ENCODE results near the gene CD177. TPM values are rescaled to one million over a fixed set of nuclear protein-coding genes. Genes with fewer than 3 reads are reported as not detected.

The CD177 gene
- total RNA-seq, 1 donor from 2014 or later = not detected

- Mint-ChIP-seq H3K27me3 (ENCODE audit: insufficient read depth) (peaks cover 1% of the 10 kb centered on the region), H3K27ac (no peak overlapping the region)
- intact Hi-C loops (cut with micrococcal nuclease) = no loop called here
These were observed 52.8 kb downstream of the CD177 start for GRCh38 chr19:43406297-43406696.

GRCh38 chr19:43407416-43408005, 54.0 kb downstream of the CD177 start:
- Mint-ChIP-seq H3K27me3 (ENCODE audit: insufficient read depth) (peaks cover 1% of the 10 kb centered on the region), H3K4me3 (no peak overlapping the region), H3K9me3 (no peaks in the 10 kb centered on the region), H3K27ac (no peak overlapping the region), H3K4me1 (ENCODE audit: low read depth) (no peaks in the 10 kb centered on the region), H3K36me3 (ENCODE audit: low read depth) (no peaks in the 10 kb centered on the region)
- intact Hi-C loops (cut with micrococcal nuclease) = no loop called here
- DNase-seq (ENCODE audit: low spot score) = no peak

More at GRCh38 chr19:43406297-43406696, 52.8 kb downstream of the CD177 start:
- Mint-ChIP-seq H3K36me3 (ENCODE audit: low read depth) (no peaks in the 10 kb centered on the region), H3K4me3 (no peak overlapping the region), H3K9me3 (no peaks in the 10 kb centered on the region), H3K4me1 (ENCODE audit: low read depth) (no peaks in the 10 kb centered on the region)
- no peak for DNase-seq (ENCODE audit: low spot score)

- H3K4me3 Mint-ChIP-seq = no peak overlapping the region
- no peaks in the 10 kb centered on the region for H3K4me1 Mint-ChIP-seq (ENCODE audit: low read depth)
- no peaks in the 10 kb centered on the region for H3K36me3 Mint-ChIP-seq (ENCODE audit: low read depth)
- no peak overlapping the region for H3K27ac Mint-ChIP-seq
- no peak for DNase-seq (ENCODE audit: low spot score)
- no peaks in the 10 kb centered on the region for H3K9me3 Mint-ChIP-seq
- H3K27me3 Mint-ChIP-seq (ENCODE audit: insufficient read depth) = peaks cover 1% of the 10 kb centered on the region
- intact Hi-C loops (cut with micrococcal nuclease) = no loop called here
These were observed 54.6 kb downstream of the CD177 start for GRCh38 chr19:43408043-43408442.

GRCh38 chr19:43409415-43409814, 55.9 kb downstream of the CD177 start:
- no peaks in the 10 kb centered on the region for H3K4me1 Mint-ChIP-seq (ENCODE audit: low read depth)
- H3K27ac Mint-ChIP-seq = no peak overlapping the region
- no peak for DNase-seq (ENCODE audit: low spot score)
- intact Hi-C loops (cut with micrococcal nuclease) = no loop called here
- H3K4me3 Mint-ChIP-seq = no peak overlapping the region
- peaks cover 1% of the 10 kb centered on the region for H3K27me3 Mint-ChIP-seq (ENCODE audit: insufficient read depth)
- H3K9me3 Mint-ChIP-seq = no peaks in the 10 kb centered on the region
- H3K36me3 Mint-ChIP-seq (ENCODE audit: low read depth) = no peaks in the 10 kb centered on the region

GRCh38 chr19:43412441-43412840, 59.0 kb downstream of the CD177 start:
- intact Hi-C loops (cut with micrococcal nuclease) = no loop called here
- H3K27me3 Mint-ChIP-seq (ENCODE audit: insufficient read depth) = no peaks in the 10 kb centered on the region
- H3K4me3 Mint-ChIP-seq = no peak overlapping the region
- no peaks in the 10 kb centered on the region for H3K4me1 Mint-ChIP-seq (ENCODE audit: low read depth)
- no peak overlapping the region for H3K27ac Mint-ChIP-seq
- no peak for DNase-seq (ENCODE audit: low spot score)
- no peaks in the 10 kb centered on the region for H3K36me3 Mint-ChIP-seq (ENCODE audit: low read depth)
- no peaks in the 10 kb centered on the region for H3K9me3 Mint-ChIP-seq

Other genes starting within 250 kb of the CD177 start
- gene PSG5, start 167.2 kb upstream of the CD177 start, total RNA-seq = not detected in 2 replicates
- not detected in 2 replicates for gene PSG4, start 148.0 kb upstream of the CD177 start, total RNA-seq
- not detected in 2 replicates for gene PSG9, start 84.2 kb upstream of the CD177 start, total RNA-seq
- not detected in 2 replicates for gene TEX101, start 61.2 kb downstream of the CD177 start, total RNA-seq
- 4.1 and 5.3 TPM in 2 replicates for gene LYPD3, start 111.9 kb downstream of the CD177 start, total RNA-seq
- gene PHLDB3, start 151.1 kb downstream of the CD177 start, total RNA-seq = 26.8 and 28.7 TPM in 2 replicates
- gene ETHE1, start 173.5 kb downstream of the CD177 start, total RNA-seq = 55.1 and 55.4 TPM in 2 replicates
- gene ZNF575, start 179.5 kb downstream of the CD177 start, total RNA-seq = 1.4 and 2.6 TPM in 2 replicates
- gene XRCC1, start 221.8 kb downstream of the CD177 start, total RNA-seq = 27.4 and 28.7 TPM in 2 replicates
- gene PINLYP, start 222.1 kb downstream of the CD177 start, total RNA-seq = 4.9 and 5.7 TPM in 2 replicates
- gene IRGQ, start 242.4 kb downstream of the CD177 start, total RNA-seq = 33.5 and 34.9 TPM in 2 replicates
- 17.3 and 18.6 TPM in 2 replicates for gene ZNF576, start 242.9 kb downstream of the CD177 start, total RNA-seq

Measured in activated T-helper 1 cell treated with anti-CD3 and anti-CD28 coated beads, Interleukin-12 subunit alpha, Interleukin-12 subunit beta, Interleukin-2, Interleukin-4 antibody, amounts not matched to agents 30 ng/mL and 10 ng/mL and 1 ng/mL, durations not matched to agents 14 hours and 24 hours and 36 hours (primary cell).